ENCODE data around the gene CPNE5. TPM values are rescaled to one million over a fixed set of nuclear protein-coding genes. Genes with fewer than 3 reads are reported as not detected.
A peak's percentile ranks its signal among the peaks of the same experiment; 100 is the strongest.

Gene CPNE5
- total RNA-seq, 1 donor = not detected

DNA sequence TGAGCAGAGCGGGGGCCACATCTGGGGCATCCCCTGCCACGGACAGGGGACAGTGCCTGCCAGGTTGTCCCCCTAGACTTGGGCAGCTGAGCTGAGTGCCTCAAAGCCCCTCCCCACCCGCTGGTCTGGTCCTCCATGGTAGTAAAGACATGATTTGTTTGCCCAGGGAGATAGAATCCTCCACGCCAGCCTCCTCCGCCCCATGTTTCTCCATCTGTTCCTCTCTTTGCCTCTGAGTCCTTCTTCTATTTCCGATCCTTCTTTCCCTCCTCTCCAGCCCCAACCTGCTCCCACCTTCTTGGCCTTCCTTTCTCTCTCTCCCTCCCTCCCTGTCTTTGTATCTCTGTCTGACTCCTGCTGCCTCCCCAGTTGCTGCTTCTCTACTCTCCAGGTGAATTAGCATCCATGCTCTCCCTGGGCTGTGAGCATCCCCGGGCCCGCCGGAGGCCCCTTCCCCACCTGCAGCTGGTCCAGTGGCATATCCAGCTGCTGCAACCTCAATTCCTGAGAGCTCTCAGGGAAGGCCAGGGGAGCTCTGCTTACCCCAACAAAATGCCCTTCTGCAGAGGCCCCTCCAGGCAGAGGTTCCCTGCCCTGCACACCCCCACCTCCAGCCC lies 45.8 kb downstream of the CPNE5 start:
- no peak overlapping the region for H3K4me3 ChIP-seq (ENCODE audit: insufficient read depth, low read length)
- peaks cover 2% of the 10 kb centered on the region for H3K4me1 ChIP-seq (ENCODE audit: insufficient read depth, low read length)
- H2AFZ ChIP-seq (ENCODE audit: low read length) = no peak overlapping the region
- no peak overlapping the region for H3K4me2 ChIP-seq (ENCODE audit: insufficient read depth, low read length)
- no peaks in the 10 kb centered on the region for H3K36me3 ChIP-seq (ENCODE audit: insufficient read depth, low read length)
- H3K79me2 ChIP-seq (ENCODE audit: insufficient read depth, low read length) = no peaks in the 10 kb centered on the region
- peak; percentile 36 for DNase-seq (ENCODE audit: insufficient read length, low spot score, missing footprints)
- no peaks in the 10 kb centered on the region for H3K27me3 ChIP-seq (ENCODE audit: insufficient read depth, low read length)
- H3K9me3 ChIP-seq (ENCODE audit: low read depth, low read length) = no peaks in the 10 kb centered on the region
- H4K20me1 ChIP-seq (ENCODE audit: insufficient read depth, low read length) = no peaks in the 10 kb centered on the region
- H3K27ac ChIP-seq (ENCODE audit: low read depth, low read length) = no peak overlapping the region
- TF ChIP-seq, protein P1, sequence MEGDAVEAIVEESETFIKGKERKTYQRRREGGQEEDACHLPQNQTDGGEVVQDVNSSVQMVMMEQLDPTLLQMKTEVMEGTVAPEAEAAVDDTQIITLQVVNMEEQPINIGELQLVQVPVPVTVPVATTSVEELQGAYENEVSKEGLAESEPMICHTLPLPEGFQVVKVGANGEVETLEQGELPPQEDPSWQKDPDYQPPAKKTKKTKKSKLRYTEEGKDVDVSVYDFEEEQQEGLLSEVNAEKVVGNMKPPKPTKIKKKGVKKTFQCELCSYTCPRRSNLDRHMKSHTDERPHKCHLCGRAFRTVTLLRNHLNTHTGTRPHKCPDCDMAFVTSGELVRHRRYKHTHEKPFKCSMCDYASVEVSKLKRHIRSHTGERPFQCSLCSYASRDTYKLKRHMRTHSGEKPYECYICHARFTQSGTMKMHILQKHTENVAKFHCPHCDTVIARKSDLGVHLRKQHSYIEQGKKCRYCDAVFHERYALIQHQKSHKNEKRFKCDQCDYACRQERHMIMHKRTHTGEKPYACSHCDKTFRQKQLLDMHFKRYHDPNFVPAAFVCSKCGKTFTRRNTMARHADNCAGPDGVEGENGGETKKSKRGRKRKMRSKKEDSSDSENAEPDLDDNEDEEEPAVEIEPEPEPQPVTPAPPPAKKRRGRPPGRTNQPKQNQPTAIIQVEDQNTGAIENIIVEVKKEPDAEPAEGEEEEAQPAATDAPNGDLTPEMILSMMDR (IDR thresholded peaks at IDR 0.05; ENCODE audit: extremely low read depth, low read depth, low read length) = no peak

DNA sequence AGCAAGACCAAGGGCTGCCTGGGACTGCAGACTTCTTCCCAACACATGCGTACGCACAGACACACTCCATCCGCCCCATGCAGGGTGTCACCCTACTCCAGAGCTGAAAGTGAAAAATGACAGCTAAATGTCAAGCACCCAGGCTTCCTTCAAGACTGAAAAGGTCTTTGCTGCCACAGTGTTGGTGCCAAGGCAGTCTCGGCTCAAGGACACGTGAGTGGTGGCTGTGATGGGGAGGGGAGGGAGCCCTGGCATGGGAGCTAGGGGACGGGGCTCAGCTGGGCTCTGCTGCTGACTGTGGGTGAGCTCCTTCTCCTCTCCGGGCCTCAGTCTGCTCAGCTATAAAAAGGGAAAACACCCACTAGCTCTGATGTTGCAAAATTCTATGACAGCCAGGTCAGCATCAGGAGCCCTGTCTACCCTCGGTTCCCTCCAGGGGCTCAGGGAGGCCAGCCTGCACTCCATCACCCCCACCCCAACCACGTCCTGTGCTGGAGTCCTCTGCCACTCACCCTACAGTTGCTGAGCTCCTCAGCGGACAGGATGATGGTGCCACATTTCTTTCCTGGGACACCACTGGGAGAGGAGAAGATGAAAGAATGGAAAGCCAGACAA lies 47.6 kb downstream of the CPNE5 start:
- no peaks in the 10 kb centered on the region for H3K79me2 ChIP-seq (ENCODE audit: insufficient read depth, low read length)
- no peak for DNase-seq (ENCODE audit: insufficient read length, low spot score, missing footprints)
- no peaks in the 10 kb centered on the region for H3K36me3 ChIP-seq (ENCODE audit: insufficient read depth, low read length)
- H3K4me3 ChIP-seq (ENCODE audit: insufficient read depth, low read length) = no peak overlapping the region
- TF ChIP-seq, protein P1 (IDR thresholded peaks at IDR 0.05; ENCODE audit: extremely low read depth, low read depth, low read length) = no peak
- H2AFZ ChIP-seq (ENCODE audit: low read length) = no peak overlapping the region
- no peaks in the 10 kb centered on the region for H3K27me3 ChIP-seq (ENCODE audit: insufficient read depth, low read length)
- no peak overlapping the region for H3K27ac ChIP-seq (ENCODE audit: low read depth, low read length)
- no peaks in the 10 kb centered on the region for H3K9me3 ChIP-seq (ENCODE audit: low read depth, low read length)
- H4K20me1 ChIP-seq (ENCODE audit: insufficient read depth, low read length) = no peaks in the 10 kb centered on the region
- H3K4me2 ChIP-seq (ENCODE audit: insufficient read depth, low read length) = no peak overlapping the region
- H3K4me1 ChIP-seq (ENCODE audit: insufficient read depth, low read length) = peaks cover 4% of the 10 kb centered on the region

GRCh38 chr6:36791085-36791484 lies 48.2 kb downstream of the CPNE5 start:
- Histone ChIP-seq H4K20me1 (ENCODE audit: insufficient read depth, low read length) (no peaks in the 10 kb centered on the region), H3K27me3 (ENCODE audit: insufficient read depth, low read length) (no peaks in the 10 kb centered on the region), H2AFZ (ENCODE audit: low read length) (no peak overlapping the region), H3K27ac (ENCODE audit: low read depth, low read length) (no peak overlapping the region), H3K4me1 (ENCODE audit: insufficient read depth, low read length) (peaks cover 6% of the 10 kb centered on the region), H3K4me2 (ENCODE audit: insufficient read depth, low read length) (no peak overlapping the region), H3K9me3 (ENCODE audit: low read depth, low read length) (no peaks in the 10 kb centered on the region), H3K4me3 (ENCODE audit: insufficient read depth, low read length) (no peak overlapping the region), H3K36me3 (ENCODE audit: insufficient read depth, low read length) (no peaks in the 10 kb centered on the region), H3K79me2 (ENCODE audit: insufficient read depth, low read length) (no peaks in the 10 kb centered on the region)
- no peak for DNase-seq (ENCODE audit: insufficient read length, low spot score, missing footprints)
- TF ChIP-seq, protein P1 (IDR thresholded peaks at IDR 0.05; ENCODE audit: extremely low read depth, low read depth, low read length) = no peak

- no peak overlapping the region for H2AFZ ChIP-seq (ENCODE audit: low read length)
These were observed 50.5 kb downstream of the CPNE5 start for GRCh38 chr6:36788768-36789167.

More at GRCh38 chr6:36788768-36789167, 50.5 kb downstream of the CPNE5 start:
- DNase-seq (ENCODE audit: insufficient read length, low spot score, missing footprints) = no peak
- Histone ChIP-seq H3K79me2 (ENCODE audit: insufficient read depth, low read length) (no peaks in the 10 kb centered on the region), H4K20me1 (ENCODE audit: insufficient read depth, low read length) (no peaks in the 10 kb centered on the region), H3K36me3 (ENCODE audit: insufficient read depth, low read length) (no peaks in the 10 kb centered on the region), H3K4me1 (ENCODE audit: insufficient read depth, low read length) (peaks cover 7% of the 10 kb centered on the region), H3K27me3 (ENCODE audit: insufficient read depth, low read length) (no peaks in the 10 kb centered on the region), H3K4me3 (ENCODE audit: insufficient read depth, low read length) (no peak overlapping the region), H3K27ac (ENCODE audit: low read depth, low read length) (no peak overlapping the region), H3K4me2 (ENCODE audit: insufficient read depth, low read length) (no peak overlapping the region), H3K9me3 (ENCODE audit: low read depth, low read length) (no peaks in the 10 kb centered on the region)
- TF ChIP-seq, protein P1 (IDR thresholded peaks at IDR 0.05; ENCODE audit: extremely low read depth, low read depth, low read length) = no peak
